ENCODE data around the gene LRP3. TPM values are rescaled to one million over a fixed set of nuclear protein-coding genes. Genes with fewer than 3 reads are reported as not detected.
"Not testable (repeated sequence)": the region's sequence is repeated elsewhere in the genome, so short reads cannot be mapped to it uniquely, and the experiment has no call there.

LRP3 gene
- total and polyA plus RNA-seq, 8 donors, result 18.1 to 33.5 (median 25.2) TPM

- TF ChIP-seq CTCF (IDR thresholded peaks at IDR 0.05), result no peak
- DNase-seq (no peak), ATAC-seq (peak; percentile 39)
- H3K9me3 ChIP-seq, result no peaks in the 10 kb centered on the region
- intact Hi-C loops (cut with DNase I), result no loop called here
- no peak overlapping the region for H3K4me3 ChIP-seq
- no peaks in the 10 kb centered on the region for H3K27me3 ChIP-seq
- H3K27ac ChIP-seq, result peak overlapping the region in 1 of 2 donors; percentile 45
- H3K36me3 ChIP-seq, result no peaks in the 10 kb centered on the region
- peaks cover 0 to 43% of the 10 kb centered on the region in 2 donors for H3K4me1 ChIP-seq
Measured at GRCh38 chr19:33158365-33158764, 35.8 kb upstream of the LRP3 start.

GRCh38 chr19:33159149-33159548 is 35.0 kb upstream of the LRP3 start:
- no peak for TF ChIP-seq CTCF (IDR thresholded peaks at IDR 0.05)
- no peak overlapping the region for H3K27ac ChIP-seq
- H3K36me3 ChIP-seq, result no peaks in the 10 kb centered on the region
- H3K4me3 ChIP-seq, result no peak overlapping the region
- H3K4me1 ChIP-seq, result peaks cover 0 to 43% of the 10 kb centered on the region in 2 donors
- H3K27me3 ChIP-seq, result no peaks in the 10 kb centered on the region
- DNase-seq (no peak), ATAC-seq (no peak)
- no peaks in the 10 kb centered on the region for H3K9me3 ChIP-seq
- intact Hi-C loops (cut with DNase I), result no loop called here

- H3K27me3 ChIP-seq, result no peaks in the 10 kb centered on the region
- H3K4me1 ChIP-seq, result peaks cover 0 to 43% of the 10 kb centered on the region in 2 donors
- no peak for TF ChIP-seq CTCF (IDR thresholded peaks at IDR 0.05)
- H3K4me3 ChIP-seq, result no peak overlapping the region
- ATAC-seq (no peak), DNase-seq (no peak)
- H3K36me3 ChIP-seq, result no peaks in the 10 kb centered on the region
- intact Hi-C loops (cut with DNase I), result no loop called here
- no peaks in the 10 kb centered on the region for H3K9me3 ChIP-seq
- H3K27ac ChIP-seq, result peak overlapping the region in 1 of 2 donors; percentile 51
Measured at GRCh38 chr19:33159893-33160292, 34.2 kb upstream of the LRP3 start.

- no peak for TF ChIP-seq CTCF (IDR thresholded peaks at IDR 0.05)
- no peaks in the 10 kb centered on the region for H3K36me3 ChIP-seq
- intact Hi-C loops (cut with DNase I), result no loop called here
- H3K9me3 ChIP-seq, result no peaks in the 10 kb centered on the region
- no peaks in the 10 kb centered on the region for H3K27me3 ChIP-seq
- no peak overlapping the region for H3K4me3 ChIP-seq
- ATAC-seq (no peak), DNase-seq (no peak)
- peaks cover 0 to 40% of the 10 kb centered on the region in 2 donors for H3K4me1 ChIP-seq
- H3K27ac ChIP-seq, result peak overlapping the region in 1 of 2 donors; percentile 51
Measured at GRCh38 chr19:33161201-33161600, 32.9 kb upstream of the LRP3 start.

GRCh38 chr19:33163481-33163880 is 30.6 kb upstream of the LRP3 start:
- H3K27me3 ChIP-seq, result no peaks in the 10 kb centered on the region
- no peaks in the 10 kb centered on the region for H3K36me3 ChIP-seq
- no peak overlapping the region for H3K4me3 ChIP-seq
- H3K27ac ChIP-seq, result no peak overlapping the region
- no peak for ATAC-seq
- intact Hi-C loops (cut with DNase I), result no loop called here
- no peak for TF ChIP-seq CTCF (IDR thresholded peaks at IDR 0.05)
- DNase-seq, result no peak
- peaks cover 0 to 4% of the 10 kb centered on the region in 2 donors for H3K9me3 ChIP-seq
- peaks cover 0 to 32% of the 10 kb centered on the region in 2 donors for H3K4me1 ChIP-seq

- H3K36me3 ChIP-seq; DNase-seq; ATAC-seq; H3K4me3 ChIP-seq; H3K27ac ChIP-seq; intact Hi-C loops (cut with DNase I); H3K27me3 ChIP-seq; H3K9me3 ChIP-seq: not testable (repeated sequence)
- peaks cover 0 to 12% of the 10 kb centered on the region in 2 donors for H3K4me1 ChIP-seq
Measured at GRCh38 chr19:33166037-33166436, 28.1 kb upstream of the LRP3 start.

Data from left lung (tissue), 10 donors.